Ascending aorta (tissue), 2 donors: Measurements from ENCODE around the gene ARHGEF25. TPM values are rescaled to one million over a fixed set of nuclear protein-coding genes. Genes with fewer than 3 reads are reported as not detected.

ENCODE experiments used
- DNase-seq, 2 donors: peaks; one replicate each; pipeline ENCODE4 v3.0.0-alpha.2; 2019; ENCODE audit warnings: low spot score in 2 of 2
- H3K27ac ChIP-seq, 2 donors: fragments of 200-600 bp; sonication (generic); one replicate each; pipeline ENCODE4 v1.5.1; 2016 to 2017; ENCODE audit warnings: mild to moderate bottlenecking in 1 of 2
- H3K27me3 ChIP-seq: fragments of 200-600 bp; sonication (generic); one replicate; pipeline ENCODE4 v1.5.1; 2017
- H3K36me3 ChIP-seq, 2 donors: fragments of 200-600 bp; sonication (generic); one replicate each; pipeline ENCODE4 v1.5.1; 2016
- H3K4me1 ChIP-seq, 2 donors: fragments of 200-600 bp; sonication (generic); one replicate each; pipeline ENCODE4 v1.5.1; 2016 to 2017; ENCODE audit warnings: mild to moderate bottlenecking in 1 of 2
- H3K4me3 ChIP-seq, 2 donors: fragments of 200-600 bp; sonication (generic); one replicate each; pipeline ENCODE4 v1.5.1; 2016 to 2017; ENCODE audit warnings: mild to moderate bottlenecking in 1 of 2
- H3K9me3 ChIP-seq, 2 donors: fragments of 200-600 bp; sonication (generic); one replicate each; pipeline ENCODE4 v1.5.1; 2016
- CTCF ChIP-seq, 3 experiments: fragments of 200-600 bp in 2 of 3; fragments of 450-650 bp in 1 of 3; sonication (generic) in 2 of 3; IDR thresholded peaks; one replicate each; pipeline ENCODE4 v1.5.1; 2016 to 2019; ENCODE audit warnings: antibody characterized with exemption in 3 of 3, mild to moderate bottlenecking in 1 of 3, moderate library complexity in 1 of 3
- intact Hi-C: fragments of 100-400 bp; cut with DNase I; formaldehyde crosslinking; loops from one replicate; pipeline ENCODE4 v1.15.1; 2023
- total RNA-seq: library from RNA; depleted of rRNA; stranded (reverse); fragments of >200 nt; gene quantifications from one replicate; pipeline ENCODE4 v1.1.0, GENCODE V29; 2016

ARHGEF25 gene
- total RNA-seq, 1 donor from 2014 or later: 47.8 TPM

GRCh38 chr12:57626111-57626920 is 15.1 kb downstream of the ARHGEF25 start:
- Histone ChIP-seq H3K9me3 (no peaks in the 10 kb centered on the region), H3K27ac (no peak overlapping the region), H3K27me3 (no peaks in the 10 kb centered on the region), H3K4me3 (no peak overlapping the region), H3K36me3 (peaks cover 6% of the 10 kb centered on the region in 2 donors), H3K4me1 (peaks cover 2 to 5% of the 10 kb centered on the region in 2 donors)
- intact Hi-C loops: no loop called here
- no peak for DNase-seq
- TF ChIP-seq CTCF (IDR thresholded peaks at IDR 0.05): no peak

DNA sequence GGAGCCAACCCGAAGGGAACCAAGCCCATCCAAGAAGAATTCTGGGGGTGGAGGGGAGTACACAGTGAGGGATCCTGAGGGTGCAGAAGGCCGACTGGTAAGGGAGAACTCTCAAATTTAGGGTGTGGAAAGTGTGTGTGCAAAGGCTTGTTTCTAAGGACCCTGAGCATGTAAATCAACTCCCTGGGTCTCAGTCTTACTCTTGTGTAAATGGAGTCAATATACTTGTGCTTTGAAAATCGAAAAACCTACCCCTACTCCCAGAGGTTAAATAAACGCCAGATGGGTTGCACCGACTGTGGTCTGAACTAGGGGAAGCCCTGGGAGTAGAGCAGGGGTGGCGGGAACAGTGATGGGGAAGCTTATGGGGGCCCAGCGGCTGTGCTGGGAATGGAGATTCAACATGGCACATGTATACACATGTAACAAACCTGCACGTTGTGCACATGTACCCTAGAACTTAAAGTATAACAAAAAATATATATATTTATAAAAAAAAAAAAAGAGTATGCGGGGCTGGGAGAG is 15.7 kb downstream of the ARHGEF25 start:
- DNase-seq: no peak
- H3K4me1 ChIP-seq: peaks cover 2 to 4% of the 10 kb centered on the region in 2 donors
- no peak overlapping the region for H3K4me3 ChIP-seq
- H3K27me3 ChIP-seq: no peaks in the 10 kb centered on the region
- H3K27ac ChIP-seq: no peak overlapping the region
- no peak for TF ChIP-seq CTCF (IDR thresholded peaks at IDR 0.05)
- H3K9me3 ChIP-seq: no peaks in the 10 kb centered on the region
- intact Hi-C loops: no loop called here
- peaks cover 6% of the 10 kb centered on the region in 2 donors for H3K36me3 ChIP-seq

DNA sequence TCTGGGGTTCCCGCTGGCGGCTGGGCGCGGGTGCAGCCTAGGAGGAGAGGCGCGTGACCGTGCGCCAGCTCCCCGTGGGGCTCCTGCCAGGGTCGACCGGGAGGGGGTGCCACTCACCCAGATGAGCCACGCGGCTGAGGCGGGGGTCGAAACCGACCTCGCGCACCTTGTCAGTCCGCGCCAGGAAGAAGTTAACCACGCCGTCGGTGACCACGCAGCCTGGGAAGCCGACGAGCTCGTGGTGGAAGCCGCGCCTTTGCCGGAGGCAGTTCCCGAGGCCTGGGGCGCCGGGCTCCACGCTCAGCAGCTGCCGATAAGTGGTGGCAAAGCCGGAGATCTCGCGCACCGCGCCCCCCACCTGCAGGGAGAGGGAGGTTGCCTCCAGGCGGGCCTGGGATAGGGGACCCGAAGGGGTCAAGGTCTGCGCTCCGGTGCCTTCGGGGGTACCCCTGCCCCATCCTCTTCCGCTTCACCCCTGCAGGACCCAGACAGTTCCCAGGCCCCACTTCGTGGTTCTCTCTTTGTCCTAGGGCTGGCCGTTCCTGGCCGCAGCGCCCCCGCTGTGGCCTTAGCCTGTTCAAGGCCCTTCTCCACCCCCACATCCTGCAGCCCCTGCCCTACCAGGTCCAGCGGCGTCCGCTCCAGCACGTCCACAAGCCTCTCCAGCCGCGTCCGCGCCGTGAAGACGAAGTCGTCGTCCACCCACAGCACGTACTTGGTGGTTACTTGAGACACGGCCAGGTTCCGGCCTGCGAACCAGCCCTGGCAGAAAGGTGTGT is 16.5 kb downstream of the ARHGEF25 start:
- H3K4me1 ChIP-seq: peaks cover 2 to 4% of the 10 kb centered on the region in 2 donors
- no peak overlapping the region for H3K27ac ChIP-seq
- intact Hi-C loops: no loop called here
- H3K9me3 ChIP-seq: no peaks in the 10 kb centered on the region
- DNase-seq: no peak
- H3K27me3 ChIP-seq: no peaks in the 10 kb centered on the region
- H3K4me3 ChIP-seq: no peak overlapping the region
- no peak for TF ChIP-seq CTCF (IDR thresholded peaks at IDR 0.05)
- H3K36me3 ChIP-seq: peaks cover 6% of the 10 kb centered on the region in 2 donors

DNA sequence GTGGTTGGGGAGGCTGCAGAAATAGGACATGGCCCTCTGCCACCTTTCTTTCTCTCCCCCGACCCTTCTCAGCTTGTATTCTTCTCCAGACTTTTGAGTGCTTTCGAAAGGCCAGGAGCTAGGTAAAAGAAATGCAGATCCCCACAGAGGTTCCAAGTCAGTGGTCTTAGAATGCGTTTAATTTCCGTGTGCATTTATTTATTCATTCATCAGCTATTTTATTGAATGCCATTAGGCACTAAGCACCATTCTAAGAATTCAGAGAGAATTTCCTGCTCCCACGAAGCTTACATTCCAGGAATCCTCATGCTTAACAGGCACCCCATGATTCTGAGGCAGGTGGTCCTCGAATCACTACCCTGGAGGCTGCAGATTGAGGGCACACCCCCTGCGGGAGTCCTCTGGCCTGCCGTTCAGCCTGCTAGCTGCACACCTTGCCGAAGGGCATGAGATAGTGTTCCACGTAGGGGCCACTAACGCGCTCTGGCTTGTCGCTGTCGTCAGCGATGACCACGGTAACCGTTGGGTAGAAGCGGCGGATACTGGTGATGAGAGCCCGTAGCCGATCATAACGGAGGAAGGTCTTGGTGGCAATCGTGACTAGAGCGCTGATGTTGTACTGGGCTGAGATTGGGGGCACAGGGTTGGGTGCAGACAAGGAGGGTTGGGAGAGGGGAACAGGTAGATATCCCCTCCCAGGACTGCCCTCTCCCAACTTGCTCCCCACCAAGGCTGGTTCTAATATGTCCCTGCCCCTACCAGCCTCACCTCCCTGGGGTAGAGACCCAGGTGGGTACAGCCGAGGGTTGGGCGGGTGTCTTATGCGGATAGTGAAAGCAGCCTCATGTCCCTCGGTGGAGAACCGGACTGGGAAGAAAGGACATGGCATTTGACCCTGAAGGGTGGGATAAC is 17.3 kb downstream of the ARHGEF25 start:
- intact Hi-C loops: no loop called here
- no peak for DNase-seq
- Histone ChIP-seq H3K4me1 (peaks cover 4 to 7% of the 10 kb centered on the region in 2 donors), H3K9me3 (no peaks in the 10 kb centered on the region), H3K27ac (no peak overlapping the region), H3K4me3 (no peak overlapping the region), H3K36me3 (peaks cover 6% of the 10 kb centered on the region in 2 donors), H3K27me3 (no peaks in the 10 kb centered on the region)
- no peak for TF ChIP-seq CTCF (IDR thresholded peaks at IDR 0.05)

- no peaks in the 10 kb centered on the region for H3K27me3 ChIP-seq
- no peaks in the 10 kb centered on the region for H3K9me3 ChIP-seq
- peaks cover 4 to 7% of the 10 kb centered on the region in 2 donors for H3K4me1 ChIP-seq
- intact Hi-C loops: no loop called here
- H3K4me3 ChIP-seq: no peak overlapping the region
- no peak for TF ChIP-seq CTCF (IDR thresholded peaks at IDR 0.05)
- H3K36me3 ChIP-seq: peaks cover 6% of the 10 kb centered on the region in 2 donors
- H3K27ac ChIP-seq: no peak overlapping the region
- DNase-seq: no peak
Measured at GRCh38 chr12:57629897-57630471, 18.7 kb downstream of the ARHGEF25 start.
